MM.1S (cell line): ENCODE data around the gene PARD6B.
"Not testable (repeated sequence)": the region's sequence is repeated elsewhere in the genome, so short reads cannot be mapped to it uniquely, and the experiment has no call there.

Experiments used
- CTCF ChIP-seq: fragments of 300-600 bp; sonication (generic); IDR thresholded peaks from 2 replicates; pipeline ENCODE4 v1.5.1; 2016; ENCODE audit warnings: antibody characterized with exemption, low read length, mixed read lengths
- EZH2 ChIP-seq: fragments of 300-600 bp; sonication (generic); optimal IDR thresholded peaks from 2 replicates; pipeline ENCODE3; 2017; ENCODE audit warnings: low read depth, mild to moderate bottlenecking, antibody characterized with exemption, low read length, mixed read lengths
- EZH2phosphoT487 ChIP-seq: fragments of 300-600 bp; sonication (generic); IDR thresholded peaks from 2 replicates; pipeline ENCODE4 v1.6.1; 2018; ENCODE audit warnings: antibody characterized with exemption, low read length

DNA sequence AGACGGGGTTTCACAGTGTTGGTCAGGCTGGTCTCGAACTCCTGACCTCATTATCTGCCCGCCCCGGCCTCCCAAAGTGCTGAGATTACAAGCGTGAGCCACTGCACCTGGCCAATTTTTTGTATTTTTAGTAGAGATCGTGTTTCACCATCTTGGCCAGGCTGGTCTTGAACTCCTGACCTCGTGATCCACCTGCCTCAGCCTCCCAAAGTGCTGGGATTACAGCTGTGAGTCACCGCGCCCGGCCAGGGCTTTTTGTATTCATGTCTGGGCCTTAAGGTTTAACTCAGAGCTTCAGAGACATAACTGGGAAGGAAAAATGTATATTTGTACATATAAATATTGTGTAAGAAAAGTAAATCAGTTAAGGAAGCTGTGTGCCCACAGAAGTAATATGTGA, 33.9 kb downstream of the PARD6B start:
- not testable (repeated sequence) for TF ChIP-seq CTCF, EZH2phosphoT487, EZH2
